DOHH2 (cell line): Measurements from ENCODE around the gene ZNF410.

Source experiments
- CTCF ChIP-seq: fragments of 200-600 bp; sonication (generic); IDR thresholded peaks from one replicate; pipeline ENCODE4 v1.5.1; 2014; ENCODE audit warnings: antibody characterized with exemption, mild to moderate bottlenecking, low read depth, low read length; ENCODE audit not compliant: poor library complexity, severe bottlenecking
- EZH2phosphoT487 ChIP-seq: fragments of 200-600 bp; sonication (generic); IDR thresholded peaks from 2 replicates; pipeline ENCODE4 v1.6.1; 2017; ENCODE audit warnings: borderline replicate concordance, mild to moderate bottlenecking, antibody characterized with exemption, low read length, moderate library complexity, mixed read lengths

GRCh38 chr14:73889376-73889775, 2.7 kb downstream of the ZNF410 start:
- no peak for TF ChIP-seq CTCF
- no peak for TF ChIP-seq EZH2phosphoT487
